SK-N-MC (cell line): ENCODE data around the gene ATXN1.

Experiments used
- DNase-seq: peaks from one replicate; pipeline ENCODE4 v3.0.0-alpha.2; 2011; ENCODE audit warnings: low read depth, low spot score
- H3K27ac ChIP-seq: fragments of 200-600 bp; sonication (generic); 2 replicates; pipeline ENCODE4 v1.5.1; 2016; ENCODE audit warnings: mixed run types
- H3K36me3 ChIP-seq: fragments of 200-600 bp; sonication (generic); 2 replicates; pipeline ENCODE4 v1.6.1; 2017; ENCODE audit warnings: antibody characterized with exemption, low read length, mixed read lengths; ENCODE audit not compliant: insufficient read depth
- H3K4me3 ChIP-seq: fragments of 200-600 bp; sonication (generic); 2 replicates; pipeline ENCODE4 v1.5.1; 2016
- H3K9ac ChIP-seq: fragments of 200-600 bp; sonication (generic); 2 replicates; pipeline ENCODE4 v1.8.0; 2017; ENCODE audit warnings: mixed run types, mixed read lengths; ENCODE audit not compliant: insufficient read length
- H3K9me3 ChIP-seq: fragments of 200-600 bp; sonication (generic); 2 replicates; pipeline ENCODE4 v1.6.1; 2017; ENCODE audit warnings: low read depth, mild to moderate bottlenecking, antibody characterized with exemption, low read length, moderate library complexity, mixed read lengths
- EZH2 ChIP-seq: fragments of 200-600 bp; sonication (generic); IDR thresholded peaks from one replicate; pipeline ENCODE4 v1.6.1; 2017; ENCODE audit warnings: antibody characterized with exemption
- FOXP2 ChIP-seq: optimal IDR thresholded peaks from 2 replicates; pipeline ENCODE3; 2011; ENCODE audit warnings: mild to moderate bottlenecking, moderate library complexity; ENCODE audit not compliant: insufficient read depth; ENCODE audit errors: extremely low read length, control extremely low read depth
- POLR2AphosphoS5 ChIP-seq: IDR thresholded peaks from 2 replicates; pipeline ENCODE4 v1.6.1; 2012; ENCODE audit warnings: mild to moderate bottlenecking, low read depth, low read length, borderline replicate concordance

ATXN1 gene

GRCh38 chr6:16279243-16279642 is 482.0 kb downstream of the ATXN1 start:
- H3K27ac ChIP-seq, result no peak overlapping the region
- no peak overlapping the region for H3K4me3 ChIP-seq
- TF ChIP-seq EZH2 (no peak), POLR2AphosphoS5 (no peak), FOXP2 (no peak)
- no peak overlapping the region for H3K9ac ChIP-seq
- no peaks in the 10 kb centered on the region for H3K9me3 ChIP-seq
- DNase-seq, result no peak
- no peaks in the 10 kb centered on the region for H3K36me3 ChIP-seq

DNA sequence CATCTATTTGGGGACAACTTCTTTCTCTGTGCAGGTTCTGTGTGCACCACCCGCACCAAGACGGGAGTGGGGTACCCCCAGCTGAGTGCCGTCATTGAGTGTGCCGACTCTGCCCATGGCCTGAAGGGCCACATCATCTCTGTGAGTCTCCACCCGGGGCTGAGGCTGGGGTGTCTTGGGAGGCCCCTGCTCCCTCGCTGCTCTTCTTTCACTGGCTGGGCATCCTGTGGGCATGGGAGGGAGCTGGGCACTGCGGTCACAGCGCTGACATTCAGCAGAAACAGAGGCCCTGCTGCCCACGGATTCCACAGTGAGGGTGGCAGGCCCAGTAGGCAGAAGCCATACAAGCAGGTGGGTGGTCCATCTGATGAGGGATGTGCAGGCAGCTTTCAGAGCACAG is 482.5 kb downstream of the ATXN1 start:
- Histone ChIP-seq H3K4me3 (no peak overlapping the region), H3K9me3 (no peaks in the 10 kb centered on the region), H3K9ac (no peak overlapping the region), H3K36me3 (no peaks in the 10 kb centered on the region), H3K27ac (no peak overlapping the region)
- DNase-seq, result no peak
- TF ChIP-seq FOXP2 (no peak), POLR2AphosphoS5 (no peak)

DNA sequence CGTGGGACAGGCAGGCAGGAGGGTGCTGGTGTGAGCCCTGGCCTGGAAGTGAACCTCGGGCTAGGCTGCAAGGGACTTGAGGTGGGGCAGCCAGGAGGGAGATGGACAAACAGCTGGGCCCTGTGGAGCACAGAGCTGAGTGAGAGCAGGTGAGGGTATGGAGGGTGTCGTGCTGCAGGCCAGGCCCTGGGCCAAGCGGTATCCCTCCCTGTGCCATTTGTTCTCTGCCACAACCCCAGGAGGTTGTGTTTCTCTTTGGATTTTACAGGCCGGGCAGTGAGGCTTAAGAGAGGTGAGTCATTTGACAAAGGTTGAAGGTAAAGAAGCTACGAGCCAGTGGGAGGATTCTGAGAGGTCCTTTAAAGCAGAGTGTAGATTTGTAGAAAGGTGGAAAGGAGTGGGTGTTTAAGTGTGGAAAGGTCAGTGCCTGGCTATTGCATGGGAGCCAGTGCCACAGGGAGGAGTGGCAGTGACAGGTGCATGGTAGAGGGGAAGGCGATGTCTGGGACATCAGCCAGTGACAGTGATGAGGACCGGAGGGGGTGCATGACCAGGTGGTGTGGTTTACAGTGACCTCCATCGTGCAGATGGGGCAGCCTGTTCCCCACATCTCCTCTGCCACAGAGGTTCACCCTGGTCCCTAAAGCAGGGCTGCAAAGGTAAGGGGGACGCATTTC is 483.1 kb downstream of the ATXN1 start:
- Histone ChIP-seq H3K9me3 (no peaks in the 10 kb centered on the region), H3K9ac (no peak overlapping the region), H3K27ac (no peak overlapping the region), H3K4me3 (no peak overlapping the region), H3K36me3 (no peaks in the 10 kb centered on the region)
- no peak for DNase-seq
- TF ChIP-seq FOXP2 (no peak), POLR2AphosphoS5 (no peak), EZH2 (no peak)

DNA sequence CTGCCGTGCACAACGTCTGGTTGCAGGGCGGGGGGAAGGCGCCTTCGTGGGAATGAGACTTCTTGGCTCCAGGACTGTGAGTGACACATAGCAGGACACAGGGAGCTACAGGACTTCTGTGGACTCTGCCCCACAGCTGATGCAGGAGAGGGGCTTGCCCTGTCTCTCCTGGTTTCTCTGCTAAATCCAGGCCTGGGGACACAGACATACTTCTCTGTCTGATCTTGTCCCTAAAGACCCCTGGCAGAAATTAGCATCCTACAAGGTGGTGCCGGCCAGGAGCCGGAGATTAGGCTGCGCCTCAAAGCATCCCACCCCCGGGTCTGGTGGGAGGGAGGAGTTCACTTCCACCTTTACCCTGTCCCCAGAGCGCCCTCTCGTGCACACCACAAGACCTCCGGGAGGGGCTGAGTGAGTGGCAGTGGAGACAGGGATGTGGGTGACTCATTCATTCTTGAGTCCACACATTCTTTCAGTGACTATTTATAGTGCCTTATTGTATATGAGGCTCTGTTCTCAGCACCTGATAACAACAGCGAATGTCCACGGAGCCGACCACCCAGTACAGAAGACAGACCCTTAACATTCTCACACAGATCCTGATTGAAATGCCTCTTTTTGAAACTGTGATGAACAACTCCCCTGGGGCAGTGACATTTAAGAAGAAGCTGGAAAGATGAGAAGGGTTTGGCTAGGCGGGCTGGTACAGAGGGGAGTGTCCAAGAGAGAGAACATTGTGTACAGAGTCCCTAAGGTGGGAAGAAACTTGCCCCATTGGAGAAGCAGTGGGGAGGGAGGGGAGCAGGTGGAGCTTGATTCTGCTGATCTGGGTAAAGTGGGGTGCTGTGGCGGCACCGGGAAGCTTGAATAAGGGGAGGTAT is 483.9 kb downstream of the ATXN1 start:
- Histone ChIP-seq H3K27ac (no peak overlapping the region), H3K36me3 (no peaks in the 10 kb centered on the region), H3K9me3 (no peaks in the 10 kb centered on the region), H3K9ac (no peak overlapping the region), H3K4me3 (no peak overlapping the region)
- no peak for TF ChIP-seq EZH2
- no peak for TF ChIP-seq POLR2AphosphoS5
- no peak for TF ChIP-seq FOXP2
- no peak for DNase-seq

GRCh38 chr6:16274885-16275589 is 486.2 kb downstream of the ATXN1 start:
- no peak for TF ChIP-seq POLR2AphosphoS5
- no peak for TF ChIP-seq FOXP2
- TF ChIP-seq EZH2, result no peak
- Histone ChIP-seq H3K27ac (no peak overlapping the region), H3K4me3 (no peak overlapping the region), H3K9ac (no peak overlapping the region), H3K9me3 (no peaks in the 10 kb centered on the region), H3K36me3 (no peaks in the 10 kb centered on the region)
- no peak for DNase-seq

DNA sequence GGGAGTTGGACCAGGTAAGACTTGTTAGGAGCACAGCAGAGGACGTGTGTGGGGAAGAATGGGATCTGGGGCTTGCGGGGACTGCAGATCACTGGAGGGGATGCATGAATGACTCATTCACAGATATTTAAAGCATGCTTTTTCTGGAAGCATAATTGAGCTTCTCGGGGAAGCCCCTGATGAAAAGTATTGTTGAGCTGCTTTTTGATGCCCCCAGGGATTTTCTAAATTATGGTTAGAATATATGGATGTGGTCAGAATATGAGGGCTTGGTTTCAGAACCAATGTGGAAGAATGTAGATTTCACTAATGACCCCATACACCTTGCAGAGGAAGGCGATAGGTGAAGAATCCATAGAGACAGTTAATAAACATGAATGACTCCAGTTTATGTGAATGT is 486.8 kb downstream of the ATXN1 start:
- DNase-seq, result no peak
- Histone ChIP-seq H3K4me3 (no peak overlapping the region), H3K36me3 (no peaks in the 10 kb centered on the region), H3K9ac (no peak overlapping the region), H3K9me3 (no peaks in the 10 kb centered on the region), H3K27ac (no peak overlapping the region)
- TF ChIP-seq FOXP2, result no peak
- TF ChIP-seq EZH2, result no peak
- TF ChIP-seq POLR2AphosphoS5, result no peak

DNA sequence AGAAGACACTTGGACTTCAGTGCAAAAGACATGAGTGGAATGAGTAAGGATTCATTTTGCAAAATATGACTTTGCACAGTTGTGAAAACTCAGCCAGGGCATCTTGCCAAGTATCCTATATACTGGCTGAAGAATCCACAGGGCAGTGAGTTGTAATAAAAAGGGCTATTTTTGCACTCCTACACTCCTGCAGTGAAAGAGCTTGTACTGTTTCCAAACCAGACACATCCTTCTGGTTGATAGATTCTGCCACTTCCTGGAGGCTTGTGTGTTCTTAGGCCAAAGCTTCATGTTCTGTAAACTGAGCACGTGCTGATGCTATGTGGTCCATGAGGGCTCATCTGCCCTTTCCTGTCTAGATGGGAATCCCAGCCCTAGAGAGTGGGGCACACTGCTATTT is 488.0 kb downstream of the ATXN1 start:
- Histone ChIP-seq H3K36me3 (no peaks in the 10 kb centered on the region), H3K4me3 (no peak overlapping the region), H3K9me3 (no peaks in the 10 kb centered on the region), H3K27ac (no peak overlapping the region), H3K9ac (no peak overlapping the region)
- TF ChIP-seq FOXP2, result no peak
- no peak for TF ChIP-seq EZH2
- TF ChIP-seq POLR2AphosphoS5, result no peak
- DNase-seq, result no peak

GRCh38 chr6:16272201-16272600 is 489.1 kb downstream of the ATXN1 start:
- Histone ChIP-seq H3K4me3 (no peak overlapping the region), H3K9ac (no peak overlapping the region), H3K27ac (no peak overlapping the region), H3K36me3 (no peaks in the 10 kb centered on the region), H3K9me3 (no peaks in the 10 kb centered on the region)
- no peak for TF ChIP-seq POLR2AphosphoS5
- no peak for TF ChIP-seq FOXP2
- no peak for TF ChIP-seq EZH2
- no peak for DNase-seq

DNA sequence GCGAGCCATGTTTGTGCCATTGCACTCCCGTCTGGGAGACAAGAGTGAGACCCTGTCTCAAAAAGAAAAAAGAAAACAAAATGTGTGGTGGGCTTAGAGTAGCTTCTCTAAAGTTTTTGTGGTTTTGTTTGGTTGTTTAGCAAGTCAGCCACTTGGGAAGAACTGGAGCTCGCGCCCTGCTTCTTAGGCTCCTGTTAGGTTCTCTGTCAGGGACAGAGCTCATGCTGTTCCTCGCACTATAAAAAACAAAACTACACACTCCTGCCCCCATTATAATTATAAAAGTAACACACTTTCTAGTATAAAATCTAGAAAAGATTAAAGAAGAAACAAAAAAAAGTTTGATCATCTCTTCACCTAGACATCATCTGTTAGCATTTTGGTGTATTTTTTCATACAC is 489.8 kb downstream of the ATXN1 start:
- Histone ChIP-seq H3K4me3 (no peak overlapping the region), H3K9ac (no peak overlapping the region), H3K36me3 (no peaks in the 10 kb centered on the region), H3K9me3 (no peaks in the 10 kb centered on the region), H3K27ac (no peak overlapping the region)
- TF ChIP-seq POLR2AphosphoS5 (no peak), EZH2 (no peak), FOXP2 (no peak)
- no peak for DNase-seq
